GM19043 (cell line): Measurements from ENCODE around the gene MYRIP.
"Not testable (repeated sequence)": the region's sequence is repeated elsewhere in the genome, so short reads cannot be mapped to it uniquely, and the experiment has no call there.

ENCODE experiments used
- ATAC-seq: cut with Tn5 transposase; IDR thresholded peaks from one replicate; pipeline ENCODE4 v1.9.1; 2021; ENCODE audit warnings: low read depth; ENCODE audit not compliant: unreplicated experiment

Gene MYRIP

DNA sequence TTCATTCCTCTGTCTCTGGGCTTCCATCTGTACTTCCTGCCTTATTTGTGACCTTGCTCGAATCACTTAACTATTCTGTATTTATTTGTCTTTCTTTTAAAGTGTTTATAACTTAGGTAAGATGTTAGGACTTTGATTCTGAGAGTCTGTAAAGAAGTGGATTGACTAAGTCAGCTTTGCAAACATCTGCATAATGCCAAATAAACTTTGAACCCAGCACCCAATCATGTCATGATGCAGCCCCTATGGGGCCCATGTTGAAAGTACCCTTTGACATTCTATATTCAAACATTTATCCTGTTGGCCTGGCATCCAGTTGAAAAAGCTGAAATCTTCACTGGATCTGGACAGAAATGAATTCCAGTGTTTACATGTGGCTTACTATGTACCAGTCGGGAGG is 3.8 kb upstream of the MYRIP start:
- no peak for ATAC-seq

GRCh38 chr3:39806820-39807219 is 2.6 kb upstream of the MYRIP start:
- ATAC-seq, result no peak

DNA sequence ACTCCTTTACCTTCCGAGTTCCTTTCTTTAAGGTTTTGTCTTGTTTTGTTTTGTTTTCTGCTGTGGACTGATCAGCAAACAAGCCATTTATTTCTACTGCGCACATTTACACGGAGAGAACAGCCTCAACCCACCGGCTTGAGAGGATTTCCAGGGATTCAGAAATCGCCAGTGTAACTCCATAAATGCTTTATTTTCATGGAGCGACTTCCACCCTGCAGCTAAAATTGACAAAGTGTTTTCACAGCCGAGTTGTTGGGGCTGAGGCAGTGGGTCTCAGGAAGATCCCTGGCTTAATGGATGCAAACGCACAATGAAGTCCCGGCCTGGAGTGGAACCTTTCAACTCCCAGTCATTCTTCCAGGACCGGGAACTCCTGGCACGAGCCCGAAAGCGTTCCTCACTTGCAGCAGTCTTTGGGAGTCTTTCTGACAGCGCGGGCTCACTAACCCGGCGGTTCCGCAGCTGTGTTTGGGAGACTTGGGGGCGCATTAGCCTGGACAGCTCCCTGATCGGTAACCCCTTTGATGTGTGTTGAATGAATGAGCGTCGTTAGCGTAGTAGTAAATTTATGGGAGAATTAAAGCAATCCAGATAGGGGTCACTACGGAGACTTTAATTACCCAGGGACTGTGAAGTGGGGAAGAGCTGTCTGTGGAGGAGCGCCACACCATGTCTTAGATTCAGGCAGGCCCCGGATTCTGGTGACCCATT is 785 bp upstream of the MYRIP start:
- peak; percentile 20 for ATAC-seq

DNA sequence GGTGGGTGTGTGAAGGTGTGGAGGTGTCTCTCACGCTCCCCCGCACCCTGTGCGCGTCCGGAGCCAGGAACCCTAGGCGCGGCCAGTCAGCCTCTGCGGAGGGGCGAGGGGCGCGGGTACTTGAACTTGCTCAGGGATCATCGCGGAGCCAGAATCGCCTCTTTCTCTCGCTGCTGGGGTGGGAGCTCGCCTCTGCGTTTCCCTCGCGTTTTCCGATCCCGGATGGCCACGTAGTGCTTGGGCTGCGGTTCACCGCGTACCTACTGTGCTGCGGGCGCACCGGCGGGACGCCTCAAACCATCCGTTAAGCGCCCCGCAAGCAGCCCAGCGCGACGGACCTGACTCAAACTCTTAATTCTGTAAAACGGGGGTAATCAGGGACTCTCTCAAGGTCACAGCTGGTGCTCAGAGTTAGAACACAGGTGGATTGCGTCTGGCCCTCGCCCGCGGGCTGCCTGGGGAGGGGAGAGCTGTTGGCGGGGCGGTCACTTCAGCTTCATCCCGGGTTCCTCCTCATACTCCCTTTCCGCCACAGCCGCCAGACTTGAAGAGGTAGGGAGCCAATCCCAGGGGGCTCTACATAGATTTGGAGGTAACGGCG is 686 bp downstream of the MYRIP start:
- peak; percentile 13 for ATAC-seq

DNA sequence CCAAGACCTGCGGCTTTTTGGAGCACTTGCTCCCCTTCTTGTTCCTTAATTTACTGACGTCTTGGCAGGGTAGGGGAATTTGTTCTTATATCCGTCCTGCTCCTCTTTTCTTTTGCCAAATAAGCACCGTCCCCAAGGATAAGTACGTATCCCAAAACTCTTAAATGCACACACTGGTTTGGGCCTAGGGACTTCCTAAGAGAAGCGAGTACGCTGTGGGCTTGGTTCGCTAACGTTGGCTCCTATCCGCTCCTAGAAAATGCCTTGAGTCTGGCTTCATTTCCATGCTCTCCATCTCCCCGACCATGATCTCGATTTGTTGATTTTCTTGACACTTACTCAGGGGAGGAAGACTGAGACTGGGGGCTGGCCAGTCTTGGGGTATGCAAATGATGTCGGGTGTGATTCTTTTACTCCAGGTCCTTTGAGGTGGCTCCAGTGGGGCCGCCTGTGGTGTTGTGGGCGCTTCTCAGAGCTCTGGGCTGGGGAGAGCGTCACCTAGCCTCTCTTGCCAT is 1.3 kb downstream of the MYRIP start:
- ATAC-seq, result no peak

DNA sequence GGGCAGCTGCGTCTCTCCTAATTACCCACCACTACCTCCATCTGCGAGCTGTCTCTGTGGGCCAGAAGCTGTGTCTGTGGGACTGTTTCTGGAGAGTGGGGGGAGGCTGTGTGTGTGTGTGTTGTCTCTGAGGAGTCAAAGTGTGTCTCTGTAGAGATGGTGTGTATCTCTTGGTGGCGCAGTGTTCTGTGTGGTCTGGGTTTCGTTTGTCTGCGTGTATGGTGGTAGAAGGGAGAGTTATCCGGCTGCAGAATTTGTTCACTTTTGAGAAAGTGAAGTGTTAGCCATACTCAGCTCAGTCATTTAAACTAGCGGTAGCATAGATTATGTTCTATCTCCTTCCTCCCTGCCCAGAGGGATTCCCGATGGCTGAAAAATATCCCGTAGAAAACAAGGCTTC is 2.2 kb downstream of the MYRIP start:
- no peak for ATAC-seq

DNA sequence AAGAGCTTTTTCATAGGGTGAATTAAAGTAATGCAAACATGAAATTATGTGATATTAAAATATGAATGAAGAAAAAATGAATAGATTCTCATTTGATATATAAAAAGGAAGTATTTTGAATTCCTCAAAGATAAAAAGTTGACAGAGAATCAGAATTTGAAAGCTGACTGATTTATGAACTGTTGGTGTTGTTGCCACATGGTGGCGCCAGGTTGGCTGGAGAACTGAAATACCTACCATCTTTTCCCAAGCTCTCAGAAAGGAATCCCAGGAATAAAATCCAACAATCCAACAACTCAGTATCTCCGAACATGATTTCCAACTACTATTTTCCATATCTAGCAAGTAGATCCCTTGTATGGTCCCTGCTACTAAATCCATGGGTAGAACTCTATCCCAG is 3.1 kb downstream of the MYRIP start:
- no peak for ATAC-seq

DNA sequence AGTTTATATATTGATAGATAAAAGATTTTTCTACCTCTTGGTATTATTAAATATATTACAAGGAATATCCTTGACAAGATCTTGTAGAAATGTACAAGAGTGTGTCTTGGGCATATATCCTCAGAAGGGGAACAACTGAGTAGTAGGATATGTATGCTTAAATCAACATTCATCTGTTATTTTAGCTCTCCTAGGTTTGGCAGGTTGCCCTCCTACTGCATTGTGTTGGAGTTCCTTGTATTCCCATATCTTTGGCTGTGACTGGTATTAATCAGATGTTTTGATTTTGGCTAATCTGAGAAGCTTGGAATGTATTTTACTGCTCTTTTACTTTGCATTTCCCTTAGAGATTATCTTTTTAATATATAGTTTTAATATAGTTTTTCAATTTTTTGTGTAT is 4.6 kb downstream of the MYRIP start:
- no peak for ATAC-seq

DNA sequence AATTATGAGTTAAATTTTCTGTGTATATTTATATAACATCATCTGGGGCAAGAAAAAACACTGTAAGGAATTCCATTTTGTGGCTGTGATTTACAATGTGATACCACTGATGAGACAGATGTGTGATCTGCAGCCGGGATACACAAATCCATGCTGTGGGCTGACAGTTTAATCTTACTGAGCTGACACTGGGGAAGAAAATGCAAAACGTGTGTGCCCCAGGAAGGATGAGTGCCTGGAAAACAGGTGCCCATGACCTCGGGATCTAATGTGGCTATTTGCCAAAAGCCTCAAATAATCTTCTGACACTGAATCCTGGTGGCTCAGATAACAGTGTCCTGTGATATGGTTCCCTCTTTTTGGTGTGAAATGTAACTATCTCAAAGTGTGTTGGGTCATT is 10.5 kb downstream of the MYRIP start:
- ATAC-seq, result no peak

DNA sequence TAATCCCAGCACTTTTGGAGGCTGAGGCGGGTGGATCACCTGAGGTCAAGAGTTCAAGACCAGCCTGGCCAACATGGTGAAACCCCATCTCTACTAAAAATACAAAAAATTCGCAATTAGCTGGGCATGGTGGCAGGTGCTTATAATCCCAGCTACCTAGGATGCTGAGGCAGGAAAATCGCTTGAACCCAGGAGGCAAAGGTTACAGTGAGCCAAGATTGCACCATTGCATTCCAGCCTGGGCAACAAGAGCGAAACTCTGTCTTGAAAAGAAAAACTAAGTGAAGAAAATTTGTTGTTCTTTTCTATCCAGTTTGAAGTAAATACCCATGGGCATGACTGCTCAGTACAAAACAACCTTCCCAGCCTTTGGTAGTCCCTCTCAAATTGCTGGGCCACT is 24.4 kb downstream of the MYRIP start:
- not testable (repeated sequence) for ATAC-seq

DNA sequence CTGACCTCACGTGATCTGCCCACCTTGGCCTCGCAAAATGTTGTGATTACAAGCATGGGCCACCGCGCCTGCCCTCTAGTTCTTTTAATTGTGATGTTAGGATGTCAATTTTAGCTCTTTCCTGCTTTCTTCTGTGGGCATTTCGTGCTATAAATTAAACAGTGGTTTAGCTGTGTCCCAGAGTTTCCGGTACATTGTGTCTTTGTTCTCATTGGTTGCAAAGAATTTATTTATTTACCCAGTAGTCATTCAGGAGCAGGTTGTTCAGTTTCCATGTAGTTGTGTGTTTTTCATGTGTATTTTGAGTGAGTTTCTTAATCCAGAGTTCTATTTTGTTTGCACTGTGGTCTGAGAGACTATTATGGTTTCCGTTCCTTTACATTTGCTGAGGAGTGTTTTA is 30.1 kb downstream of the MYRIP start:
- ATAC-seq, result no peak

- ATAC-seq, result no peak
These were observed 34.0 kb downstream of the MYRIP start for GRCh38 chr3:39843440-39843839.

DNA sequence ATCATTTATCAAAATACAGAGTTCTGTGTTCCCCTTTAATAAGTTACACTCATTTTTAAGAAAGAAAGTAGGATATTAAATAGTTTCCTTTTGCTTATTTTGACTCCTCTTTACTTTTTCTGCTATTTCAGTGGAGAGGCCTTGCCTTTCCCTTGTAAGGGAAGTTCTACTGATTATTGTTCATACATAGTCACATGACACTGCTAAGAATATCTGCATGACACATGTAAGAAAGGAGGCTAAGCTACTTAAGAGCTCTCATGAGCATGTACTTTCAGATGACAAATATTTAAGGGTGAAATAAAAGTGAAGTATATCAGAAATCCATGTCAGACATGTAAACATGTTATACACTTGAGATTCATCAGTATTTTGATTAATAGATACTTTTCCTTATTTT is 39.0 kb downstream of the MYRIP start:
- no peak for ATAC-seq

GRCh38 chr3:39849992-39850715 is 40.7 kb downstream of the MYRIP start:
- ATAC-seq, result no peak

- ATAC-seq, result no peak
These were observed 41.3 kb downstream of the MYRIP start for GRCh38 chr3:39850716-39851032.

GRCh38 chr3:39855517-39855916 is 46.1 kb downstream of the MYRIP start:
- ATAC-seq, result no peak

DNA sequence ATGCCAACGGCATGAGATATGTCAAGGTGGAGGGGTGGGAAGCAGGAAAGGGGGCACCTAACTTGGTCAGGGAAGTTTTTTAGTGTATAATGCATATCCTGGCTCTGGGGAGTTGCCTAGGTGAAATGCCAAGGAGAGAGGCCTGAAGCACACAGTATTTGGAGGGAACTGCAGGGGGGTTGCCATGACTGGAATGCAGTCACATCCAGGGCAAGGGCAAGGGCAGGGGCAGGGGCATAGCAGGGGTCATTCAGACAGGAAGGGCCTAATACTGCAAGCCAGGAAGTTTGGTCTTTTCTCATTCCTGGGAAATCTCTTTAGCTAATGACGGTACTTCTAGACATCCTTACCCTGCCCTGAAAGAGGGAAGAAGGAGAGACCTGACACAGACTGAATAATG is 60.5 kb downstream of the MYRIP start:
- no peak for ATAC-seq

DNA sequence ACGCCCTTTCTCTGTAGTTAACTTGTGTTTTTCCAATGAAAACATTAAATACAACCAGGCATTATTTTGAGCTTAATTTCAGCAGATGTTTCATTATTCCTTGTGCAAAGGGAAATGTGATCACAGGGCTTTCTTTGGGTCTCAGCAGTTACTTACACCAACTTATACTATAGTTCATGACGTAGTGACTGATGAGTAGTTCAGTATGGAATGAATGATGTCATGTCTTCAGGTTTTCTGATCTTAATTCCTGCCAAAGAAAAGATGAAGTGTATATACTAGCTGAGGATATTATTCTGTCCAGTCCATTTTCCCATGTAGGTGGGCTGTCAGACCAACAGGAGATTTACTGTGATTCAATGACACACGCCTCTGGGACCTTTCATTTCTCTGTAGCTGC is 61.3 kb downstream of the MYRIP start:
- no peak for ATAC-seq

- ATAC-seq, result no peak
These were observed 70.2 kb downstream of the MYRIP start for GRCh38 chr3:39879581-39879980.

GRCh38 chr3:39882111-39882510 is 72.7 kb downstream of the MYRIP start:
- no peak for ATAC-seq

DNA sequence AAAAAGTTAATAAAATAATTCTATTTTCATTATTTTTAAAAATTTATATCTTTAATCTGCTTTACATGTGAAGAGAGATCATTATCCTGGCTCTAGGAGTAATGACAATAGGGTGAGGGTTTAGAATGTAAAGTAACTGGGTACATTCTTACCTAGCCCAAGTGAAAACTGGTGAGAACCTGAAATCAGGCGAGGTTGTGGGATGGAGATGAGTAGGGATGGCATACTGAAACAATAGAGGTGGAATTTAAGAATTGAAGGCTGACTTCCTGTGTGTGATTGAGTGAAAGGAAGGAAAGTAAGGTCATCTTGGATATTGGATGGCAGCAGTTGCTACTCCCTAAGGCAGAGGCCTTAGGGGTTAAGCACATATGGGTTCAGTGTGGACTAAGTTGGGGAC is 82.7 kb downstream of the MYRIP start:
- no peak for ATAC-seq

DNA sequence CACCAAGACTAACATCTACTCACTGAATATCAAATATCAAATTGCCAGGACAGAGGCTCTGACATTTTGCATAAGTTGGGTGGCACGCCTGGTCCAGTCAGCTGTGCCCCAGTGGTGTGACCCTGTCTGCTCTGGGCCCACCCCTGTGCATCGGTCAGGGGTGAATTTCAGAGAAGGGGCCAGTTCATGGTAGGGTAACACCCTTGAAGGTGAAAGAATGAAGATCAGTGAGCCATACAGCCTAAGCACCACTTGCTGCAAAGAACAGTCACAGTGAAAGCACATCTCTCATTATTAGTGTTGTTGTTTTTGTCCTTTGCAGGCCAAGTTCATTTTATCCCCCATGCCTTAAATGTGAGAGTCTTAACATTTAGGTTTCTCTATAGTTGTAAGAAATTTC is 86.8 kb downstream of the MYRIP start:
- no peak for ATAC-seq
